GM23338 (cell line): ENCODE results near the gene ULK4.

Experiments
- CTCF ChIP-seq, 2 experiments: fragments of 200-600 bp in 1 of 2; sonication (generic) in 1 of 2; conservative IDR thresholded peaks; 2 replicates each; pipeline versions ENCODE4 v1.5.1 to v1.6.1; 2016 to 2017; ENCODE audit warnings: antibody characterized with exemption in 2 of 2, low read depth in 2 of 2, mild to moderate bottlenecking in 2 of 2, moderate library complexity in 1 of 2
- EZH2 ChIP-seq: fragments of 200-600 bp; sonication (generic); IDR thresholded peaks from one replicate; pipeline ENCODE4 v1.8.0; 2017; ENCODE audit warnings: antibody characterized with exemption, mild to moderate bottlenecking, low read depth; ENCODE audit not compliant: unreplicated experiment
- POLR2AphosphoS5 ChIP-seq: IDR thresholded peaks from 2 replicates; pipeline ENCODE4 v1.6.1; 2016; ENCODE audit warnings: antibody characterized with exemption, low read depth
- REST ChIP-seq: IDR thresholded peaks from one replicate; pipeline ENCODE4 v1.6.1; 2018; ENCODE audit warnings: antibody characterized with exemption; ENCODE audit not compliant: unreplicated experiment

- TF ChIP-seq EZH2 (no peak), CTCF (conservative IDR thresholded peaks at IDR 0.05; ENCODE audit: low read depth in 2 of 2) (no peak), POLR2AphosphoS5 (no peak), REST (no peak)
These were observed 671.2 kb downstream of the ULK4 start for GRCh38 chr3:41290736-41291135.
